Uterus (tissue), 2 donors: ENCODE measurements around the gene CIAO2B.

Source experiments
- CTCF ChIP-seq, 4 experiments: fragments of 200-600 bp in 2 of 4; fragments of 450-650 bp in 2 of 4; sonication (generic) in 2 of 4; IDR thresholded peaks; one replicate each; pipeline ENCODE4 v1.5.1; 2016 to 2019; ENCODE audit warnings: antibody characterized with exemption in 4 of 4, mild to moderate bottlenecking in 2 of 4, moderate library complexity in 1 of 4
- POLR2A ChIP-seq, 2 donors: fragments of 450-650 bp; IDR thresholded peaks; one replicate each; pipeline ENCODE4 v1.6.1; 2016; ENCODE audit warnings: antibody characterized with exemption in 2 of 2, mild to moderate bottlenecking in 1 of 2, moderate library complexity in 1 of 2

- TF ChIP-seq POLR2A (IDR thresholded peaks at IDR 0.05) (no peak), CTCF (IDR thresholded peaks at IDR 0.05) (no peak)
Measured at GRCh38 chr16:66935314-66936011, 1.3 kb upstream of the CIAO2B start, which contains the start of gene CES2.
